Loucy (cell line): Measurements from ENCODE around the gene TTLL7.

ENCODE experiments used
- H2AFZ ChIP-seq: fragments of 200-600 bp; sonication (generic); 2 replicates; pipeline ENCODE4 v1.6.0; 2016; ENCODE audit warnings: antibody characterized with exemption, mild to moderate bottlenecking, low read length, moderate library complexity
- H3F3A ChIP-seq: fragments of 200-600 bp; 2 replicates; pipeline ENCODE4 v1.6.0; 2016; ENCODE audit warnings: antibody characterized with exemption, low read depth, mild to moderate bottlenecking
- H3K27me3 ChIP-seq: fragments of 200-600 bp; sonication (generic); 2 replicates; pipeline ENCODE4 v1.6.1; 2014; ENCODE audit warnings: low read length, mild to moderate bottlenecking; ENCODE audit not compliant: insufficient read depth, poor library complexity, severe bottlenecking
- H3K36me3 ChIP-seq: fragments of 200-600 bp; sonication (generic); 2 replicates; pipeline ENCODE4 v1.6.1; 2016; ENCODE audit warnings: low read length; ENCODE audit not compliant: insufficient read depth
- H3K4me1 ChIP-seq: fragments of 200-600 bp; sonication (generic); 2 replicates; pipeline ENCODE4 v1.5.1; 2014; ENCODE audit warnings: low read length, mild to moderate bottlenecking; ENCODE audit not compliant: insufficient read depth, poor library complexity, severe bottlenecking
- H3K4me2 ChIP-seq: fragments of 200-600 bp; sonication (generic); 2 replicates; pipeline ENCODE4 v1.6.0; 2014; ENCODE audit warnings: antibody characterized with exemption, low read length, low read depth, mild to moderate bottlenecking; ENCODE audit not compliant: poor library complexity, severe bottlenecking
- H3K4me3 ChIP-seq: fragments of 200-600 bp; sonication (generic); 2 replicates; pipeline ENCODE4 v1.5.1; 2014; ENCODE audit warnings: low read length, mild to moderate bottlenecking, mixed read lengths; ENCODE audit not compliant: poor library complexity, severe bottlenecking
- H3K79me2 ChIP-seq: fragments of 200-600 bp; sonication (generic); 2 replicates; pipeline ENCODE4 v1.6.1; 2014; ENCODE audit warnings: low read length; ENCODE audit not compliant: insufficient read depth
- H3K9ac ChIP-seq: fragments of 200-600 bp; sonication (generic); 2 replicates; pipeline ENCODE4 v1.6.0; 2014; ENCODE audit warnings: mild to moderate bottlenecking, low read depth, low read length, moderate library complexity; ENCODE audit not compliant: poor library complexity, severe bottlenecking
- H3K9me2 ChIP-seq: fragments of 200-600 bp; sonication (generic); replicated peaks from 2 replicates; pipeline ENCODE4 v1.6.1; 2016; ENCODE audit warnings: low read depth, low read length, mixed read lengths
- H3K9me3 ChIP-seq: fragments of 200-600 bp; sonication (generic); 2 replicates; pipeline ENCODE4 v1.6.1; 2014; ENCODE audit warnings: mild to moderate bottlenecking, antibody characterized with exemption, low read length, low read depth; ENCODE audit not compliant: insufficient read depth
- H4K20me1 ChIP-seq: fragments of 200-600 bp; sonication (generic); 2 replicates; pipeline ENCODE4 v1.6.0; 2014; ENCODE audit warnings: antibody characterized with exemption, low read length, mild to moderate bottlenecking; ENCODE audit not compliant: insufficient read depth, poor library complexity, severe bottlenecking
- CTCF ChIP-seq: fragments of 200-600 bp; sonication (generic); conservative IDR thresholded peaks from 2 replicates; pipeline ENCODE4 v1.5.1; 2014; ENCODE audit warnings: mild to moderate bottlenecking, antibody characterized with exemption, low read length
- EZH2phosphoT487 ChIP-seq: fragments of 200-600 bp; IDR thresholded peaks from 2 replicates; pipeline ENCODE4 v1.6.1; 2018; ENCODE audit warnings: antibody characterized with exemption, mild to moderate bottlenecking, moderate library complexity, borderline replicate concordance

TTLL7 gene

GRCh38 chr1:83864991-83865390 is 133.9 kb downstream of the TTLL7 start:
- TF ChIP-seq CTCF (no peak), EZH2phosphoT487 (no peak)
- Histone ChIP-seq H3K27me3 (no peaks in the 10 kb centered on the region), H3K9me3 (no peaks in the 10 kb centered on the region), H3K4me2 (no peak overlapping the region), H3F3A (no peaks in the 10 kb centered on the region), H3K79me2 (no peaks in the 10 kb centered on the region), H3K4me1 (no peaks in the 10 kb centered on the region), H3K9me2 (no peaks in the 10 kb centered on the region), H4K20me1 (no peaks in the 10 kb centered on the region), H3K9ac (no peak overlapping the region), H3K36me3 (no peaks in the 10 kb centered on the region), H3K4me3 (no peak overlapping the region), H2AFZ (no peak overlapping the region)

GRCh38 chr1:83860490-83861221 is 138.3 kb downstream of the TTLL7 start:
- H3K4me1 ChIP-seq, result no peaks in the 10 kb centered on the region
- no peak overlapping the region for H3K4me2 ChIP-seq
- H3K27me3 ChIP-seq, result no peaks in the 10 kb centered on the region
- no peaks in the 10 kb centered on the region for H3F3A ChIP-seq
- H3K4me3 ChIP-seq, result no peak overlapping the region
- TF ChIP-seq EZH2phosphoT487 (no peak), CTCF (no peak)
- no peaks in the 10 kb centered on the region for H3K79me2 ChIP-seq
- no peaks in the 10 kb centered on the region for H3K9me3 ChIP-seq
- no peak overlapping the region for H3K9ac ChIP-seq
- no peaks in the 10 kb centered on the region for H4K20me1 ChIP-seq
- H3K36me3 ChIP-seq, result no peaks in the 10 kb centered on the region
- no peak overlapping the region for H2AFZ ChIP-seq
- H3K9me2 ChIP-seq, result no peaks in the 10 kb centered on the region

GRCh38 chr1:83857716-83858115 is 141.2 kb downstream of the TTLL7 start:
- TF ChIP-seq EZH2phosphoT487 (no peak), CTCF (no peak)
- no peak overlapping the region for H3K4me2 ChIP-seq

More at GRCh38 chr1:83857716-83858115, 141.2 kb downstream of the TTLL7 start:
- Histone ChIP-seq H3K9me2 (no peaks in the 10 kb centered on the region), H4K20me1 (no peaks in the 10 kb centered on the region), H3K9me3 (no peaks in the 10 kb centered on the region), H3K79me2 (no peaks in the 10 kb centered on the region), H3K4me3 (no peak overlapping the region), H3K36me3 (no peaks in the 10 kb centered on the region), H2AFZ (no peak overlapping the region), H3K9ac (no peak overlapping the region), H3K4me1 (no peaks in the 10 kb centered on the region), H3K27me3 (no peaks in the 10 kb centered on the region), H3F3A (no peaks in the 10 kb centered on the region)
